ENCODE measurements around the gene SF3A1.

DNA sequence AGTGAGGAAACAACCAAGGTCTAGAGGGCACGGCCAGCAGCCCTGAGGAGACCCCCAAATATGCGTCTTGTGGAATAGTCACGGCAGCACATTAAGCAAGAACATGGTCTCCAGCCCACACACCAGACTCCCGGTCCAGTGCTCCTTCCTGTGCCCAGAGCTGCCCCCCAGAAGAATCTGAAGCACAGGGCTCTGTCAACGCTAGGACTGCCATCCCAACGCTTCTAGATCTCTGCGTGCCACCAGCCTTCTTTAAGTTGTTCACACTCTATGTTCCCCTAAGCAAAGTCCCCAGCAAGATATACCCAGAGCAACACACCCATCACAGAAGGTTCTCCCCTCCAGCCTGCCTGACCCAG lies 36.6 kb upstream of the SF3A1 start:
- TF ChIP-seq, protein P1, sequence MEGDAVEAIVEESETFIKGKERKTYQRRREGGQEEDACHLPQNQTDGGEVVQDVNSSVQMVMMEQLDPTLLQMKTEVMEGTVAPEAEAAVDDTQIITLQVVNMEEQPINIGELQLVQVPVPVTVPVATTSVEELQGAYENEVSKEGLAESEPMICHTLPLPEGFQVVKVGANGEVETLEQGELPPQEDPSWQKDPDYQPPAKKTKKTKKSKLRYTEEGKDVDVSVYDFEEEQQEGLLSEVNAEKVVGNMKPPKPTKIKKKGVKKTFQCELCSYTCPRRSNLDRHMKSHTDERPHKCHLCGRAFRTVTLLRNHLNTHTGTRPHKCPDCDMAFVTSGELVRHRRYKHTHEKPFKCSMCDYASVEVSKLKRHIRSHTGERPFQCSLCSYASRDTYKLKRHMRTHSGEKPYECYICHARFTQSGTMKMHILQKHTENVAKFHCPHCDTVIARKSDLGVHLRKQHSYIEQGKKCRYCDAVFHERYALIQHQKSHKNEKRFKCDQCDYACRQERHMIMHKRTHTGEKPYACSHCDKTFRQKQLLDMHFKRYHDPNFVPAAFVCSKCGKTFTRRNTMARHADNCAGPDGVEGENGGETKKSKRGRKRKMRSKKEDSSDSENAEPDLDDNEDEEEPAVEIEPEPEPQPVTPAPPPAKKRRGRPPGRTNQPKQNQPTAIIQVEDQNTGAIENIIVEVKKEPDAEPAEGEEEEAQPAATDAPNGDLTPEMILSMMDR (IDR thresholded peaks at IDR 0.05) = no peak
- no peak for TF ChIP-seq KAT7 (CRISPR knock-in tag; IDR thresholded peaks at IDR 0.05; ENCODE audit: borderline replicate concordance)
- no peak for TF ChIP-seq NFYB (CRISPR knock-in tag; conservative IDR thresholded peaks at IDR 0.05; ENCODE audit: low read depth)
- TF ChIP-seq, protein P2, sequence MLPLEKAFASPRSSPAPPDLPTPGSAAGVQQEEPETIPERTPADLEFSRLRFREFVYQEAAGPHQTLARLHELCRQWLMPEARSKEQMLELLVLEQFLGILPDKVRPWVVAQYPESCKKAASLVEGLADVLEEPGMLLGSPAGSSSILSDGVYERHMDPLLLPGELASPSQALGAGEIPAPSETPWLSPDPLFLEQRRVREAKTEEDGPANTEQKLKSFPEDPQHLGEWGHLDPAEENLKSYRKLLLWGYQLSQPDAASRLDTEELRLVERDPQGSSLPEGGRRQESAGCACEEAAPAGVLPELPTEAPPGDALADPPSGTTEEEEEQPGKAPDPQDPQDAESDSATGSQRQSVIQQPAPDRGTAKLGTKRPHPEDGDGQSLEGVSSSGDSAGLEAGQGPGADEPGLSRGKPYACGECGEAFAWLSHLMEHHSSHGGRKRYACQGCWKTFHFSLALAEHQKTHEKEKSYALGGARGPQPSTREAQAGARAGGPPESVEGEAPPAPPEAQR (CRISPR knock-in tag; IDR thresholded peaks at IDR 0.05) = no peak
